HepG2 (cell line): ENCODE data around the gene TSEN54. TPM values are rescaled to one million over a fixed set of nuclear protein-coding genes. Genes with fewer than 3 reads are reported as not detected.

Experiments
- CHCHD3 ChIP-seq: sonication (generic); formaldehyde crosslinking; IDR thresholded peaks from 2 replicates; pipeline ENCODE4 v1.8.0; 2022; ENCODE audit warnings: mild to moderate bottlenecking, missing genetic modification reagents, moderate library complexity
- HMG20B ChIP-seq: conservative IDR thresholded peaks from 2 replicates; pipeline ENCODE4 v1.6.1; 2016; ENCODE audit warnings: missing genetic modification reagents, missing compliant biosample characterization
- HNF4G ChIP-seq, 2 experiments: sonication (generic) in 1 of 2; formaldehyde crosslinking in 1 of 2; IDR thresholded peaks; 2 replicates each; pipeline versions ENCODE4 v1.4.0 to v1.6.1; 2011 to 2020; ENCODE audit warnings: borderline replicate concordance in 2 of 2, low read depth in 2 of 2, mild to moderate bottlenecking in 2 of 2, low read length in 1 of 2, missing genetic modification reagents in 1 of 2, moderate library complexity in 1 of 2
- IRF2 ChIP-seq: IDR thresholded peaks from 2 replicates; pipeline ENCODE4 v1.6.1; 2018; ENCODE audit warnings: missing genetic modification reagents, missing compliant biosample characterization
- RFXAP ChIP-seq: sonication (generic); formaldehyde crosslinking; IDR thresholded peaks from 2 replicates; pipeline ENCODE4 v1.4.0; 2020; ENCODE audit warnings: missing genetic modification reagents, borderline replicate concordance
- RORA ChIP-seq: sonication (generic); formaldehyde crosslinking; IDR thresholded peaks from 2 replicates; pipeline ENCODE4 v1.5.0; 2020; ENCODE audit warnings: mild to moderate bottlenecking, missing genetic modification reagents, moderate library complexity
- ZBTB7A ChIP-seq: sonication (generic); formaldehyde crosslinking; IDR thresholded peaks from 2 replicates; pipeline ENCODE4 v1.8.0; 2022; ENCODE audit warnings: mild to moderate bottlenecking, missing genetic modification reagents
- ZNF891 ChIP-seq: sonication (generic); formaldehyde crosslinking; IDR thresholded peaks from 2 replicates; pipeline ENCODE4 v1.5.0; 2020; ENCODE audit warnings: mild to moderate bottlenecking, missing genetic modification reagents
- polyA plus RNA-seq, 8 experiments: library from polyadenylated mRNA; depleted of rRNA in 3 of 8; stranded (reverse) in 7 of 8; unstranded in 1 of 8; fragments of >200 nt; fragmentation: Illumina TruSeq in 4 of 8; extraction: Trizol in 4 of 8; gene quantifications; 2 replicates each; pipeline versions ENCODE4 v1.2.1 to v1.2.3, GENCODE V29; 2011 to 2016; ENCODE audit warnings: low read depth in 4 of 8, missing spikeins in 1 of 8, mixed read lengths in 1 of 8; ENCODE audit not compliant: insufficient read depth in 1 of 8
- total RNA-seq, 5 experiments: library from RNA; depleted of rRNA; stranded (reverse); fragments of >200 nt; fragmentation: Illumina TruSeq; extraction: Trizol; gene quantifications; 2 replicates each; pipeline ENCODE4 v1.2.3, GENCODE V29; 2016; ENCODE audit warnings: low read depth in 1 of 5
- TF ChIP-seq, protein P1 (sequence below): sonication (generic); formaldehyde crosslinking; IDR thresholded peaks from 2 replicates; pipeline ENCODE4 v1.8.0; 2022; ENCODE audit warnings: mild to moderate bottlenecking, missing genetic modification reagents; ENCODE audit not compliant: insufficient replicate concordance
- TF ChIP-seq, protein P2 (sequence below): sonication (generic); formaldehyde crosslinking; IDR thresholded peaks from 2 replicates; pipeline ENCODE4 v1.4.0; 2020; ENCODE audit warnings: mild to moderate bottlenecking, missing genetic modification reagents

The TSEN54 gene
- total and polyA plus RNA-seq, 2 of the 13 experiments (the other 11 are each of a cell fraction or from before 2014, with no cell fraction given): 62.9 to 63.3 TPM

DNA sequence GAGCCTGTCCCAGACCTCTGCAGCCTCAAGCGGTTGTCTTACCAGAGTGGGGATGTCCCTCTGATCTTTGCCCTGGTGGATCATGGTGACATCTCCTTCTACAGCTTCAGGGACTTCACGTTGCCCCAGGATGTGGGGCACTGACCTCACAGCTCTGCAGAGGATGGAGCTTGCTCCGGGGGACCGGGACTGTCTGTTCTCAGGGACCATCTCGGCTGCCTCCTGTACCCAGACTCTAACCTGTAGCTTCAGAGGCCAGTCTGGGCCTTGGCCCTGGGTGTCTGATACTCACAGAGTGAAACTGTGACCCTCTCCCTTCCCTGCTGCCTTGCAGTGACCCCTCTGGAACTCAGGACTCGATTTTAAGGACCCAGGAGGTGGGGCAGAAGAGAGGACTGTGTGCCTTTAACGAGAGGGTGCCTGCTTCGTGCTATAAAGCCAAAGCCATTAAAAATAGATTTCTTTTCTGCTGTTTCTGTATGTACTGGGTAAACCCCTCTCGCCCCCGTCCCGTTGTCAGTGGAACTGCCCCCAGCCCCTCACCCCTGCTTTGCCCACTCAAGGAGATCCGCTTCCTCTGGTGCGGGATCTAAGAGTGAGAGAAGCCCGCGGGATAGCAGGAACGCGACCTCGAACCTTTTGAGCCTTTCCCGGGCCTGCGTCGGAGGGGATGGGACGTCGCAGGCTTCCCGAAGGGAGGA lies 8.1 kb downstream of the TSEN54 start (continued):
- TF ChIP-seq ZNF891 (CRISPR knock-in tag) (peak; percentile 53; the same call in 1 of the 2 replicates), IRF2 (no peak), CHCHD3 (CRISPR knock-in tag) (0 out of 2 replicates have a peak, but pooled peaks have one; percentile 8), ZBTB7A (CRISPR knock-in tag) (peak; percentile 24; the same call in 1 of the 2 replicates), RORA (CRISPR knock-in tag) (no peak), HNF4G (IDR thresholded peaks at IDR 0.05; ENCODE audit: borderline replicate concordance, low read depth, low read length) (no peak), HNF4G (CRISPR knock-in tag; IDR thresholded peaks at IDR 0.05; ENCODE audit: borderline replicate concordance, low read depth) (no peak), RFXAP (CRISPR knock-in tag) (no peak), HMG20B (CRISPR knock-in tag) (peak; percentile 54; the same call in 1 of the 2 replicates)
- TF ChIP-seq, protein P1, sequence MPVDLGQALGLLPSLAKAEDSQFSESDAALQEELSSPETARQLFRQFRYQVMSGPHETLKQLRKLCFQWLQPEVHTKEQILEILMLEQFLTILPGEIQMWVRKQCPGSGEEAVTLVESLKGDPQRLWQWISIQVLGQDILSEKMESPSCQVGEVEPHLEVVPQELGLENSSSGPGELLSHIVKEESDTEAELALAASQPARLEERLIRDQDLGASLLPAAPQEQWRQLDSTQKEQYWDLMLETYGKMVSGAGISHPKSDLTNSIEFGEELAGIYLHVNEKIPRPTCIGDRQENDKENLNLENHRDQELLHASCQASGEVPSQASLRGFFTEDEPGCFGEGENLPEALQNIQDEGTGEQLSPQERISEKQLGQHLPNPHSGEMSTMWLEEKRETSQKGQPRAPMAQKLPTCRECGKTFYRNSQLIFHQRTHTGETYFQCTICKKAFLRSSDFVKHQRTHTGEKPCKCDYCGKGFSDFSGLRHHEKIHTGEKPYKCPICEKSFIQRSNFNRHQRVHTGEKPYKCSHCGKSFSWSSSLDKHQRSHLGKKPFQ: peak; percentile 6
- TF ChIP-seq, protein P2, sequence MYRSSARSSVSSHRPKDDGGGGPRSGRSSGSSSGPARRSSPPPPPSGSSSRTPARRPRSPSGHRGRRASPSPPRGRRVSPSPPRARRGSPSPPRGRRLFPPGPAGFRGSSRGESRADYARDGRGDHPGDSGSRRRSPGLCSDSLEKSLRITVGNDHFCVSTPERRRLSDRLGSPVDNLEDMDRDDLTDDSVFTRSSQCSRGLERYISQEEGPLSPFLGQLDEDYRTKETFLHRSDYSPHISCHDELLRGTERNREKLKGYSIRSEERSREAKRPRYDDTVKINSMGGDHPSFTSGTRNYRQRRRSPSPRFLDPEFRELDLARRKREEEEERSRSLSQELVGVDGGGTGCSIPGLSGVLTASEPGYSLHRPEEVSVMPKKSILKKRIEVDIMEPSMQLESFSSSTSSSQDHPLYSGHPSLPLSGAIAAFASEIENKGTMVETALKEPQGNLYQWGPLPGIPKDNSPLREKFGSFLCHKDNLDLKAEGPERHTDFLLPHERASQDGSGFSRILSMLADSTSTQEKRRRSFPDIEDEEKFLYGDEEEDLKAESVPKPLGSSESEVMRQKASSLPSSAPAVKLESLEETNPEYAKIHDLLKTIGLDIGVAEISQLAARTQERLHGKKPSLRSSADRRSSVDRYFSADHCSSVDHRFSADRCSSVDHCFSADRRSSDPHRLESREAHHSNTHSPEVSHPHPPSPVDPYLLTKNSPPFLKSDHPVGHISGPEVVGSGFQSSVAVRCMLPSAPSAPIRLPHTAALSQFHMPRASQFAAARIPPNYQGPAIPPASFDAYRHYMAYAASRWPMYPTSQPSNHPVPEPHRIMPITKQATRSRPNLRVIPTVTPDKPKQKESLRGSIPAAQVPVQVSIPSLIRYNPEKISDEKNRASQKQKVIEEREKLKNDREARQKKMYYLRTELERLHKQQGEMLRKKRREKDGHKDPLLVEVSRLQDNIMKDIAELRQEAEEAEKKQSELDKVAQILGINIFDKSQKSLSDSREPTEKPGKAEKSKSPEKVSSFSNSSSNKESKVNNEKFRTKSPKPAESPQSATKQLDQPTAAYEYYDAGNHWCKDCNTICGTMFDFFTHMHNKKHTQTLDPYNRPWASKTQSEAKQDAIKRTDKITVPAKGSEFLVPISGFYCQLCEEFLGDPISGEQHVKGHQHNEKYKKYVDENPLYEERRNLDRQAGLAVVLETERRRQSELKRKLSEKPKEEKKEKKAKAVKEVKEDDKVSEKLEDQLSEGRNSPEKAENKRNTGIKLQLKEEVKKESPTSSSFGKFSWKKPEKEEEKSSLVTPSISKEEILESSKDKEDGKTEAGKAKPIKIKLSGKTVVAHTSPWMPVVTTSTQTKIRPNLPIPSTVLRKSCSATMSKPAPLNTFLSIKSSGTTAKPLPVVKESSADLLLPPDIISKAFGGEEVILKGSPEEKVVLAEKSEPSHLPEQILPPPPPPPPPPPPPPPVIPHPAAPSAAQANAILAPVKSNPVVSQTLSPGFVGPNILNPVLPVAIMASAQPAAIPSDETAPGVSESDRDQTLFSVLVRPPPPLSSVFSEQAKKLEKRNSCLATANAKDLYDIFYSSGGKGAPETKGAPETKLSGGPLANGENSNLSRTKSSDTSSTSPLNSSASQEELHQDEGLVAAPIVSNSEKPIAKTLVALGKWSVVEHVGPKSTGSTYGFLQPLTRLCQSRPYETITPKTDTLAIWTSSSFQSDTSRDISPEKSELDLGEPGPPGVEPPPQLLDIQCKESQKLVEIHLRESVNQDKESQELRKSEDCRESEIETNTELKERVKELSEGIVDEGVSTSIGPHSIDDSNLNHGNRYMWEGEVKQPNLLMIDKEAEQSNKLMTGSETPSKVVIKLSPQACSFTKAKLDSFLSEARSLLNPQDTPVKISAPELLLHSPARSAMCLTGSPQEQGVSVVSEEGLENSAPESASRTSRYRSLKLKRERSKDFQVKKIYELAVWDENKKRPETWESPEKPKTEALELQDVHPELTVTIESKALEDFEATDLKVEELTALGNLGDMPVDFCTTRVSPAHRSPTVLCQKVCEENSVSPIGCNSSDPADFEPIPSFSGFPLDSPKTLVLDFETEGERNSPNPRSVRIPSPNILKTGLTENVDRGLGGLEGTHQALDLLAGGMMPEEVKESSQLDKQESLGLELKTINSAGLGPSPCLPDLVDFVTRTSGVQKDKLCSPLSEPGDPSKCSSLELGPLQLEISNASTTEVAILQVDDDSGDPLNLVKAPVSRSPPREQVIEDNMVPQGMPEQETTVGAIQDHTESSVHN (CRISPR knock-in tag): no peak
